HEK293 (cell line): ENCODE data around the gene ISYNA1.

Source experiments
- EGR2 ChIP-seq: fragments of 450-650 bp; formaldehyde crosslinking; IDR thresholded peaks from 2 replicates; pipeline ENCODE4 v1.5.1; 2016; ENCODE audit warnings: low read depth, missing biosample characterization, missing genetic modification characterization
- FEZF1 ChIP-seq: fragments of 450-650 bp; formaldehyde crosslinking; IDR thresholded peaks from 2 replicates; pipeline ENCODE4 v1.5.1; 2016; ENCODE audit warnings: missing biosample characterization, missing genetic modification characterization
- GLIS1 ChIP-seq: fragments of 450-650 bp; formaldehyde crosslinking; IDR thresholded peaks from 2 replicates; pipeline ENCODE4 v1.5.1; 2016; ENCODE audit warnings: missing biosample characterization, missing genetic modification characterization
- KLF7 ChIP-seq: fragments of 450-650 bp; formaldehyde crosslinking; IDR thresholded peaks from 2 replicates; pipeline ENCODE4 v1.5.1; 2016; ENCODE audit warnings: missing biosample characterization, missing genetic modification characterization, borderline replicate concordance
- MEIS1 ChIP-seq: sonication (generic); formaldehyde crosslinking; IDR thresholded peaks from 2 replicates; pipeline ENCODE4 v1.8.1; 2022; ENCODE audit warnings: missing genetic modification reagents, mild to moderate bottlenecking, borderline replicate concordance
- RBAK ChIP-seq: fragments of 450-650 bp; formaldehyde crosslinking; IDR thresholded peaks from 2 replicates; pipeline ENCODE4 v1.5.1; 2016; ENCODE audit warnings: missing biosample characterization, missing genetic modification characterization
- WT1 ChIP-seq: fragments of 450-650 bp; formaldehyde crosslinking; IDR thresholded peaks from 2 replicates; pipeline ENCODE4 v1.5.1; 2016; ENCODE audit warnings: missing biosample characterization, missing genetic modification characterization
- ZBTB21 ChIP-seq: fragments of 450-650 bp; formaldehyde crosslinking; IDR thresholded peaks from 2 replicates; pipeline ENCODE4 v1.5.1; 2017; ENCODE audit warnings: missing biosample characterization, missing genetic modification characterization
- ZBTB8A ChIP-seq: fragments of 450-650 bp; formaldehyde crosslinking; IDR thresholded peaks from 2 replicates; pipeline ENCODE4 v1.5.1; 2016; ENCODE audit warnings: missing biosample characterization, missing genetic modification characterization
- ZNF112 ChIP-seq: fragments of 450-650 bp; formaldehyde crosslinking; IDR thresholded peaks from 2 replicates; pipeline ENCODE4 v1.5.0; 2017; ENCODE audit warnings: missing biosample characterization, missing genetic modification characterization
- ZNF121 ChIP-seq: fragments of 450-650 bp; formaldehyde crosslinking; IDR thresholded peaks from 2 replicates; pipeline ENCODE4 v1.5.1; 2016; ENCODE audit warnings: missing biosample characterization, missing genetic modification characterization
- ZNF202 ChIP-seq: fragments of 450-650 bp; formaldehyde crosslinking; IDR thresholded peaks from 2 replicates; pipeline ENCODE4 v1.5.1; 2016; ENCODE audit warnings: missing biosample characterization, missing genetic modification characterization, borderline replicate concordance
- ZNF211 ChIP-seq: fragments of 450-650 bp; formaldehyde crosslinking; IDR thresholded peaks from 2 replicates; pipeline ENCODE4 v1.5.1; 2016; ENCODE audit warnings: low read depth, missing biosample characterization, missing genetic modification characterization
- ZNF239 ChIP-seq: fragments of 450-650 bp; formaldehyde crosslinking; IDR thresholded peaks from 2 replicates; pipeline ENCODE4 v1.5.1; 2016; ENCODE audit warnings: missing biosample characterization, missing genetic modification characterization
- ZNF24 ChIP-seq: fragments of 450-650 bp; formaldehyde crosslinking; IDR thresholded peaks from 2 replicates; pipeline ENCODE4 v1.5.1; 2016; ENCODE audit warnings: missing biosample characterization, missing genetic modification characterization
- ZNF423 ChIP-seq: fragments of 450-650 bp; formaldehyde crosslinking; IDR thresholded peaks from 2 replicates; pipeline ENCODE4 v1.5.1; 2016; ENCODE audit warnings: missing biosample characterization, missing genetic modification characterization
- ZNF514 ChIP-seq: fragments of 450-650 bp; formaldehyde crosslinking; IDR thresholded peaks from 2 replicates; pipeline ENCODE4 v1.5.1; 2016; ENCODE audit warnings: missing biosample characterization, missing genetic modification characterization
- ZNF549 ChIP-seq: fragments of 450-650 bp; IDR thresholded peaks from 2 replicates; pipeline ENCODE4 v1.5.1; 2018; ENCODE audit warnings: missing biosample characterization, missing genetic modification characterization, mild to moderate bottlenecking, inconsistent platforms, moderate library complexity
- ZNF555 ChIP-seq: fragments of 450-650 bp; formaldehyde crosslinking; conservative IDR thresholded peaks from 2 replicates; pipeline ENCODE4 v1.5.1; 2017; ENCODE audit warnings: missing biosample characterization, mild to moderate bottlenecking, missing genetic modification characterization, inconsistent platforms
- ZNF600 ChIP-seq: fragments of 450-650 bp; formaldehyde crosslinking; IDR thresholded peaks from 2 replicates; pipeline ENCODE4 v1.5.1; 2016; ENCODE audit warnings: missing biosample characterization, missing genetic modification characterization
- ZNF629 ChIP-seq: fragments of 450-650 bp; formaldehyde crosslinking; IDR thresholded peaks from 2 replicates; pipeline ENCODE4 v1.5.1; 2017; ENCODE audit warnings: missing biosample characterization, missing genetic modification characterization
- ZNF792 ChIP-seq: fragments of 450-650 bp; formaldehyde crosslinking; IDR thresholded peaks from 2 replicates; pipeline ENCODE4 v1.5.1; 2016; ENCODE audit warnings: missing biosample characterization, missing genetic modification characterization
- ZSCAN23 ChIP-seq: fragments of 450-650 bp; formaldehyde crosslinking; IDR thresholded peaks from 2 replicates; pipeline ENCODE4 v1.5.1; 2016; ENCODE audit warnings: missing biosample characterization, missing genetic modification characterization
- TF ChIP-seq, protein P1 (sequence below): fragments of 450-650 bp; formaldehyde crosslinking; IDR thresholded peaks from 2 replicates; pipeline ENCODE4; 2016; ENCODE audit warnings: missing biosample characterization, missing genetic modification characterization
- TF ChIP-seq, protein P2 (sequence below): fragments of 450-650 bp; formaldehyde crosslinking; IDR thresholded peaks from 2 replicates; pipeline ENCODE4 v1.5.1; 2016; ENCODE audit warnings: missing biosample characterization, missing genetic modification characterization, borderline replicate concordance
- TF ChIP-seq, protein P3 (sequence below): fragments of 450-650 bp; formaldehyde crosslinking; IDR thresholded peaks from 2 replicates; pipeline ENCODE4 v1.5.1; 2016; ENCODE audit warnings: missing biosample characterization, missing genetic modification characterization
- TF ChIP-seq, protein P4 (sequence below): fragments of 450-650 bp; formaldehyde crosslinking; IDR thresholded peaks from 2 replicates; pipeline ENCODE4 v1.5.1; 2016; ENCODE audit warnings: missing biosample characterization, missing genetic modification characterization
- TF ChIP-seq, protein P5 (sequence below): fragments of 450-650 bp; formaldehyde crosslinking; IDR thresholded peaks from 2 replicates; pipeline ENCODE4 v1.5.1; 2016; ENCODE audit warnings: missing biosample characterization, missing genetic modification characterization
- TF ChIP-seq, protein P6 (sequence below): fragments of 450-650 bp; formaldehyde crosslinking; IDR thresholded peaks from 2 replicates; pipeline ENCODE4 v1.5.1; 2016; ENCODE audit warnings: missing biosample characterization, missing genetic modification characterization

ISYNA1 gene

DNA sequence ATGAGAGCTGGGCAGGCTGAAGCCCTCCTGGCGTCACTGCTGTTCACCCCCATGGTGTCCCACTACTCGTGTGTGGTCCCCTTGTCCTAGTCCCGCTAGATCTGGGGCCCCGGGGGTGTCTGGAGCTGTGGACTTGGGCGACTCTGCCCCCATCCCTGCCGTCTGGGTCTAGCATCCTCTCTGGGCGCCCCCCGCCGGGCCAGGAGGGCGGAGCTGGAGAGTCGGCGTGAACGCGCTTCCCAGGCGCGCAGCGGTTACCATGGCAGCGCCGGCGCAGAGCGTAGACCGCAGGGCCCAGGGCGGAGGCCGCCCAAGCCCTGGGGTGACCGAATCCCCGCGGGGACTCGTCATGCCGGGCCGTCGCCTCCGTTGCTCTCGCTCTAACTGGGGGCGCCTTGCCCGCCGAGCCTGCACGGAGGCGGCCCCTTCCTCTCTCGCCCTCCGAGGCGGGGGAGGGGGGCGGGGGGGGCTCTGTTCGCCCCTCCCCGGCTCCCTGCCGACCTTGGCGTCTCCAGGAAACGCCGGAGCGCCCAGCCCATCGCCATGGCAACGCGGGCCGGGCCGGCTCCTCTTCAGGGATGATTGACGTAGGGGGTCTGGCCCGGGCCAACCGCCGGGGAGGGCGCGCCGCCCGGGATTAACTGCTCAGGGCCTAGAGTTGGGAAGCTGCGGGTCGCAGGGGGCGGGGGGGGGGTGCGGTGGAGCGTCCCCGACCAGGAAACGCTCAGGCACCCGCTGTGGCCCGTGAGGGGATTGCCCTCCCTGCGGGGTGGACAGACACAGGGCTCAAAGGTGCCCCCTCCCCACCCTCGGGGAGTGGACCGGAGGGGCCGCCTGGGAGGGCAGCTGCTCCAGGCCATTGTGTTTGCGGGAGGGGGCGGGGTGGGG is 8.9 kb downstream of the ISYNA1 start (continued):
- TF ChIP-seq ZNF555 (tag by site-specific recombination) (no peak), ZNF423 (tag by site-specific recombination) (peak; percentile 68), ZNF549 (tag by site-specific recombination) (no peak), EGR2 (tag by site-specific recombination) (peak; percentile 85), KLF7 (no peak), ZBTB21 (peak; percentile 49; the same call in 1 of the 2 replicates), ZNF24 (tag by site-specific recombination) (no peak), ZNF211 (tag by site-specific recombination) (no peak), MEIS1 (CRISPR knock-in tag) (no peak), ZNF600 (tag by site-specific recombination) (no peak), ZNF202 (tag by site-specific recombination) (no peak), GLIS1 (peak; percentile 99), ZNF112 (no peak), WT1 (tag by site-specific recombination) (no peak; the same call in 1 of the 2 replicates), ZNF792 (tag by site-specific recombination) (no peak), ZNF629 (tag by site-specific recombination) (peak; percentile 81), ZBTB8A (tag by site-specific recombination) (peak; percentile 83), ZNF239 (tag by site-specific recombination) (no peak), RBAK (tag by site-specific recombination) (no peak), ZSCAN23 (tag by site-specific recombination) (no peak), ZNF121 (tag by site-specific recombination) (no peak), ZNF514 (tag by site-specific recombination) (no peak), FEZF1 (tag by site-specific recombination) (no peak)
- TF ChIP-seq, protein P1, sequence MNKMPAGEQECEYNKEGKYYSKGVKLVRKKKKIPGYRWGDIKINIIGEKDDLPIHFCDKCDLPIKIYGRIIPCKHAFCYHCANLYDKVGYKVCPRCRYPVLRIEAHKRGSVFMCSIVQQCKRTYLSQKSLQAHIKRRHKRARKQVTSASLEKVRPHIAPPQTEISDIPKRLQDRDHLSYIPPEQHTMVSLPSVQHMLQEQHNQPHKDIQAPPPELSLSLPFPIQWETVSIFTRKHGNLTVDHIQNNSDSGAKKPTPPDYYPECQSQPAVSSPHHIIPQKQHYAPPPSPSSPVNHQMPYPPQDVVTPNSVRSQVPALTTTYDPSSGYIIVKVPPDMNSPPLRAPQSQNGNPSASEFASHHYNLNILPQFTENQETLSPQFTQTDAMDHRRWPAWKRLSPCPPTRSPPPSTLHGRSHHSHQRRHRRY, result no peak
- TF ChIP-seq, protein P2, sequence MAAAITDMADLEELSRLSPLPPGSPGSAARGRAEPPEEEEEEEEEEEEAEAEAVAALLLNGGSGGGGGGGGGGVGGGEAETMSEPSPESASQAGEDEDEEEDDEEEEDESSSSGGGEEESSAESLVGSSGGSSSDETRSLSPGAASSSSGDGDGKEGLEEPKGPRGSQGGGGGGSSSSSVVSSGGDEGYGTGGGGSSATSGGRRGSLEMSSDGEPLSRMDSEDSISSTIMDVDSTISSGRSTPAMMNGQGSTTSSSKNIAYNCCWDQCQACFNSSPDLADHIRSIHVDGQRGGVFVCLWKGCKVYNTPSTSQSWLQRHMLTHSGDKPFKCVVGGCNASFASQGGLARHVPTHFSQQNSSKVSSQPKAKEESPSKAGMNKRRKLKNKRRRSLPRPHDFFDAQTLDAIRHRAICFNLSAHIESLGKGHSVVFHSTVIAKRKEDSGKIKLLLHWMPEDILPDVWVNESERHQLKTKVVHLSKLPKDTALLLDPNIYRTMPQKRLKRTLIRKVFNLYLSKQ (tag by site-specific recombination), result no peak
- TF ChIP-seq, protein P3, sequence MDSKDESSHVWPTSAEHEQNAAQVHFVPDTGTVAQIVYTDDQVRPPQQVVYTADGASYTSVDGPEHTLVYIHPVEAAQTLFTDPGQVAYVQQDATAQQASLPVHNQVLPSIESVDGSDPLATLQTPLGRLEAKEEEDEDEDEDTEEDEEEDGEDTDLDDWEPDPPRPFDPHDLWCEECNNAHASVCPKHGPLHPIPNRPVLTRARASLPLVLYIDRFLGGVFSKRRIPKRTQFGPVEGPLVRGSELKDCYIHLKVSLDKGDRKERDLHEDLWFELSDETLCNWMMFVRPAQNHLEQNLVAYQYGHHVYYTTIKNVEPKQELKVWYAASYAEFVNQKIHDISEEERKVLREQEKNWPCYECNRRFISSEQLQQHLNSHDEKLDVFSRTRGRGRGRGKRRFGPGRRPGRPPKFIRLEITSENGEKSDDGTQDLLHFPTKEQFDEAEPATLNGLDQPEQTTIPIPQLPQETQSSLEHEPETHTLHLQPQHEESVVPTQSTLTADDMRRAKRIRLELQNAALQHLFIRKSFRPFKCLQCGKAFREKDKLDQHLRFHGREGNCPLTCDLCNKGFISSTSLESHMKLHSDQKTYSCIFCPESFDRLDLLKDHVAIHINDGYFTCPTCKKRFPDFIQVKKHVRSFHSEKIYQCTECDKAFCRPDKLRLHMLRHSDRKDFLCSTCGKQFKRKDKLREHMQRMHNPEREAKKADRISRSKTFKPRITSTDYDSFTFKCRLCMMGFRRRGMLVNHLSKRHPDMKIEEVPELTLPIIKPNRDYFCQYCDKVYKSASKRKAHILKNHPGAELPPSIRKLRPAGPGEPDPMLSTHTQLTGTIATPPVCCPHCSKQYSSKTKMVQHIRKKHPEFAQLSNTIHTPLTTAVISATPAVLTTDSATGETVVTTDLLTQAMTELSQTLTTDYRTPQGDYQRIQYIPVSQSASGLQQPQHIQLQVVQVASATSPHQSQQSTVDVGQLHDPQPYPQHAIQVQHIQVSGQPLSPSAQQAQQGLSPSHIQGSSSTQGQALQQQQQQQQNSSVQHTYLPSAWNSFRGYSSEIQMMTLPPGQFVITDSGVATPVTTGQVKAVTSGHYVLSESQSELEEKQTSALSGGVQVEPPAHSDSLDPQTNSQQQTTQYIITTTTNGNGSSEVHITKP, result peak; percentile 35
- TF ChIP-seq, protein P4, sequence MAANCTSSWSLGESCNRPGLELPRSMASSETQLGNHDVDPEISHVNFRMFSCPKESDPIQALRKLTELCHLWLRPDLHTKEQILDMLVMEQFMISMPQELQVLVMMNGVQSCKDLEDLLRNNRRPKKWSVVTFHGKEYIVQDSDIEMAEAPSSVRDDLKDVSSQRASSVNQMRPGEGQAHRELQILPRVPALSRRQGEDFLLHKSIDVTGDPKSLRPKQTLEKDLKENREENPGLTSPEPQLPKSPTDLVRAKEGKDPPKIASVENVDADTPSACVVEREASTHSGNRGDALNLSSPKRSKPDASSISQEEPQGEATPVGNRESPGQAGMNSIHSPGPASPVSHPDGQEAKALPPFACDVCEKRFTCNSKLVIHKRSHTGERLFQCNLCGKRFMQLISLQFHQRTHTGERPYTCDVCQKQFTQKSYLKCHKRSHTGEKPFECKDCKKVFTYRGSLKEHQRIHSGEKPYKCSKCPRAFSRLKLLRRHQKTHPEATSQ (tag by site-specific recombination), result no peak
- TF ChIP-seq, protein P5, sequence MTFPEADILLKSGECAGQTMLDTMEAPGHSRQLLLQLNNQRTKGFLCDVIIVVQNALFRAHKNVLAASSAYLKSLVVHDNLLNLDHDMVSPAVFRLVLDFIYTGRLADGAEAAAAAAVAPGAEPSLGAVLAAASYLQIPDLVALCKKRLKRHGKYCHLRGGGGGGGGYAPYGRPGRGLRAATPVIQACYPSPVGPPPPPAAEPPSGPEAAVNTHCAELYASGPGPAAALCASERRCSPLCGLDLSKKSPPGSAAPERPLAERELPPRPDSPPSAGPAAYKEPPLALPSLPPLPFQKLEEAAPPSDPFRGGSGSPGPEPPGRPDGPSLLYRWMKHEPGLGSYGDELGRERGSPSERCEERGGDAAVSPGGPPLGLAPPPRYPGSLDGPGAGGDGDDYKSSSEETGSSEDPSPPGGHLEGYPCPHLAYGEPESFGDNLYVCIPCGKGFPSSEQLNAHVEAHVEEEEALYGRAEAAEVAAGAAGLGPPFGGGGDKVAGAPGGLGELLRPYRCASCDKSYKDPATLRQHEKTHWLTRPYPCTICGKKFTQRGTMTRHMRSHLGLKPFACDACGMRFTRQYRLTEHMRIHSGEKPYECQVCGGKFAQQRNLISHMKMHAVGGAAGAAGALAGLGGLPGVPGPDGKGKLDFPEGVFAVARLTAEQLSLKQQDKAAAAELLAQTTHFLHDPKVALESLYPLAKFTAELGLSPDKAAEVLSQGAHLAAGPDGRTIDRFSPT (tag by site-specific recombination), result no peak; the same call in 1 of the 2 replicates
- TF ChIP-seq, protein P6, sequence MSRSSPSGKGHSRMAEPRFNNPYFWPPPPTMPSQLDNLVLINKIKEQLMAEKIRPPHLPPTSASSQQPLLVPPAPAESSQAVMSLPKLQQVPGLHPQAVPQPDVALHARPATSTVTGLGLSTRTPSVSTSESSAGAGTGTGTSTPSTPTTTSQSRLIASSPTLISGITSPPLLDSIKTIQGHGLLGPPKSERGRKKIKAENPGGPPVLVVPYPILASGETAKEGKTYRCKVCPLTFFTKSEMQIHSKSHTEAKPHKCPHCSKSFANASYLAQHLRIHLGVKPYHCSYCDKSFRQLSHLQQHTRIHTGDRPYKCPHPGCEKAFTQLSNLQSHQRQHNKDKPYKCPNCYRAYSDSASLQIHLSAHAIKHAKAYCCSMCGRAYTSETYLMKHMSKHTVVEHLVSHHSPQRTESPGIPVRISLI, result no peak
